Pulmonary artery endothelial cell (primary cell): ENCODE results near the gene FA2H. TPM values are rescaled to one million over a fixed set of nuclear protein-coding genes. Genes with fewer than 3 reads are reported as not detected.
"Not testable (repeated sequence)": the region's sequence is repeated elsewhere in the genome, so short reads cannot be mapped to it uniquely, and the experiment has no call there.

Source experiments
- DNase-seq: peaks from one replicate; pipeline ENCODE4 v3.0.0-alpha.2; 2011; ENCODE audit warnings: low read depth, low spot score
- total RNA-seq: library from RNA; depleted of rRNA; stranded (reverse); fragments of >200 nt; gene quantifications from 2 replicates; pipeline ENCODE4 v1.2.3, GENCODE V29; 2014

Gene FA2H, protein sequence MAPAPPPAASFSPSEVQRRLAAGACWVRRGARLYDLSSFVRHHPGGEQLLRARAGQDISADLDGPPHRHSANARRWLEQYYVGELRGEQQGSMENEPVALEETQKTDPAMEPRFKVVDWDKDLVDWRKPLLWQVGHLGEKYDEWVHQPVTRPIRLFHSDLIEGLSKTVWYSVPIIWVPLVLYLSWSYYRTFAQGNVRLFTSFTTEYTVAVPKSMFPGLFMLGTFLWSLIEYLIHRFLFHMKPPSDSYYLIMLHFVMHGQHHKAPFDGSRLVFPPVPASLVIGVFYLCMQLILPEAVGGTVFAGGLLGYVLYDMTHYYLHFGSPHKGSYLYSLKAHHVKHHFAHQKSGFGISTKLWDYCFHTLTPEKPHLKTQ
- not detected in 2 replicates for total RNA-seq

DNA sequence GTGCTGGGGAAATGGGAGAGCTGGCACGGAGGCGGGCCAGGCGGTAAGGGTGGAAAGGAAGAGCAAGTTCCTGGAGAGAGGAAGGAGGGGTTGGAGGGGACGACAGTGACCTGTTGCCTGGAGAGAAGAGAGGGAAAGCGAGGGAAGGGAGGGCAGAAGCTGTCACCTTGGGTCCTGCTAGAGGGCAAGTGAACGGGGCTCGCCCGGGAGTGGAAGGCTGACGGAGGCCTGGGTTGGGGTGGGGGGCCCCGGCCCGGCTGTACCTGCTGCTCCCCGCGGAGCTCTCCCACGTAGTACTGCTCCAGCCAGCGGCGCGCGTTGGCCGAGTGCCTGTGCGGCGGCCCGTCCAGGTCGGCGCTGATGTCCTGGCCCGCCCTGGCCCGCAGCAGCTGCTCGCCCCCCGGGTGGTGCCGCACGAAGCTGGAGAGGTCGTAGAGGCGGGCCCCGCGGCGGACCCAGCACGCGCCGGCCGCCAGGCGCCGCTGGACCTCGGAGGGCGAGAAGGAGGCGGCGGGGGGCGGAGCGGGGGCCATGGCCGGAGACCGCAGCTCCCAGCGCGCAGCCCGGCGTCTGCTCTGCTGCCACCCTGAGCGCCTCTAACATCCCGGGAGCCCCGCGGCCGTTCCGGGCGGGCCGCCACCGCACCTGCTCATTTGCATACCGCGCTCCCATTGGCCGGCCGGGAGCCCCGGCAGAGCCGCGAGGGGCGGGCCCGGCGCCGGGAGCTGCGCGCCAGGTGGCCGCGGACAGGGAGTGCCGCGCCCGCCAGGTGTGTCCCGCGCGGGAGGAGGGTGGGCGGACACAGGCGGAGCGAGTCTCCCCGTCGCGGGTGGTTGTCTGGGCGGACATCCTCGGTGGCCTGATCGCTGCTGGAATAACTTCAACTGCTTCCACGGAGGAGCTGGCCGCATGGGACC is at the start of gene FA2H:
Gene FA2H, minus strand, starts transcription at position 598 of the 917 bp plus-strand sequence. Its CDS starts 65 bp downstream, at position 533.
- DNase-seq: no peak

DNA sequence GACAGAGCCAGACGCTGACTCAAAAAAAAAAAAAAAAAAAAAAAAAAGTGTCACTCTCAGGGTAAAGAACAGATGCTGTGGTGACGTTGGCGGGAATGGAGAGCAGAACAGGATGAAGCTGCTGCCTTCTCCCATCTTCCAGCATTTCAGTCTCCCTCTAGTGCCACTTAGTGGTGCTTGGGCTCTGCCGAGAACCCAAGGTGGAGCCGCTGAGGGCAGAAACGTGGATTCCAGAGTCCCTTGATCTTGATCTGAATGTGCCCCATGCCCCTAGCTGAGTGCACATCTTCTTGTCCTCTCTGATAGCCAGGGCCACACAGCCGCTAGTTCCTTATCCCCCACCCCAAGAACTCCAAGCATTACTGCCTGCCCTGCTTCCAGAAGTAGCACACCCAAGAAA is 43.2 kb upstream of the FA2H start:
- no peak for DNase-seq

DNA sequence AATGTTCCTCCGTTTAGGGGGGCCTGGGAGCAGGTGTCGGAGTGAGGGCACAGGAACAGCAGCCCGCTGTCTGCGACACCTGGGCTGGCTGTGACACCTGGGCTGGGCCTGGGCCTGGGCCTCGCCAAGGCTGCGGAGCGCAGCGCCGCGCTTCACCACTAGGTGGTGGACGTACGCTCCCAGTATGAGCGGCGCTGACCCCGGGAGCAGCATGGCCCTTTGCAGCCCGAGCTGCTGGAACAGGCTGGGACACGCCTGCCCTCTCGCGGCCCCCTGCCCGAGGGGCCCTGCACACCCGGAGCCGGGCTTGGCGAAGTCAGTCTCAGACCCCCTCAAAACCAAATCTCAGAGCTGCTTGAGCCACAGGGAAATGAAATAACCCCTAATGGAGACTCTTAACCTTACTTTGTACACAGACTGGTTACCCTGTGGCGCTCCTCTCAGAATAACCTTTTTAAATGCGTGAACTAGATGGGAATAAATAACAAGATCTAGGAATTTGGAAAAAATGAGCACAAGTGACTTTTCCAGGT is 38.6 kb upstream of the FA2H start:
- DNase-seq: peak; percentile 19

DNA sequence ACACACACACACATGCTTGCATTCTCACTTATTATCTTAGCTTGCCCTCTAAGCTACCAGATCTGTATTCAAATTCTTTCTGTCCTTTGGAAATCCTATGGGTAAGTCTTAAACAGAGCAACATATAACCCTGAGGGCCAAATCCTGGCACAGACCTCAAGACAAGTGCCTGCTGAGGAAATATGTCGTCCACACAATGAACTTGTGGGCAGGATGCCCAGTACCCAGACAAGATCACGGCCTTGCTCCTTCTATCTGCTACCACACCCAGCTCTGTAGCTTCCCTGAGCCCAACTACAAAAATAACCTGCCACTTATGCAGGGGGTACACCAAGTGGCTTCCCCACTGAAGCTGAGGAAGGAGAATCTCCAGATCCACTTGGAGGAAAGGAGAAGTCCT is 37.3 kb upstream of the FA2H start:
- no peak for DNase-seq

DNA sequence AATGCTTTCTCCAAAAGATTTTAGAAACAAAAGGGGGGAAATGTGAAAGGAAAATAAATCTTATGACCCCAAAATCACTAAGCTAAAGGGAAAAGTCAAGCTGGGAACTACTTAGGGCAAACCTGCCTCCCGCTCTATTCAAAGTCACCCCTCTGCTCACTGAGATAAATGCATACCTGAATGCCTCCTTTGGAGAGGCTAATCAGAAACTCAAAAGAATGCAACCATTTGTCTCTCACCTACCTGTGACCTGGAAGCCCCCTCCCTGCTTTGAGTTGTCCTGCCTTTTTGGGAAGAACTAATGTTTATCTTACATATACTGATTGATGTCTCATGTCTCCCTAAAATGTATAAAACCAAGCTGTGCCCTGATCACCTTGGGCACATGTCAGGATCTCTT is 36.6 kb upstream of the FA2H start:
- DNase-seq: not testable (repeated sequence)

DNA sequence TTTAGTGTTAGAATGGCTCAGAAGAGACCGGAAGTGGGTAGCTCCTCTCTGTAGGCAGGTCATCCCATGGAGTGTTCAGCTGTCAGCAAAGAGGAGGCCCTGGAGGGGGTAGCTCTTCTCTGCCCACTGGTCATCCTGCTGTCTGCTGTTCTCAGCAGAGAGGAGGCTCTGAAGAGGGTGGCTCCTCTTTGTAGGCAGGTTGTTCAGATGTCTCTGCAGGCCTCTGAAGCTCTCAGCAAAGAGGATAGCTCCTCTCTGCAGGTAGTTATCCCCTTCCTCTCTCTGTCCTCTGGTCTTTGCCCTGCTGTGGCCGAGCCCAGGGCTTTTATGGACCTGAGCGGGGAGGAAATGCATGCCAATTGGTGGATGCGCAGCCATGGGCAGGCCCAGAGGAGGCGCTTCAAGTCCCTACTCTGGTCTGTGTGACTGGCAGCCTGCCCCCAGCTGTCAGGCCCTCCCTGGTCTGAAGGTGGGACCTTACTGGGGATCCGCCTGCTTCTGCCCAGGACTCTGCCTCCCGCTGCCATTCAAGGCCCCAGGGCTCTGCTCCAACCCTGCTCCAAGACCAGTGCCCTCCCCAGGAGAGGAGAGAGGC is 32.5 kb upstream of the FA2H start:
- DNase-seq: no peak

DNA sequence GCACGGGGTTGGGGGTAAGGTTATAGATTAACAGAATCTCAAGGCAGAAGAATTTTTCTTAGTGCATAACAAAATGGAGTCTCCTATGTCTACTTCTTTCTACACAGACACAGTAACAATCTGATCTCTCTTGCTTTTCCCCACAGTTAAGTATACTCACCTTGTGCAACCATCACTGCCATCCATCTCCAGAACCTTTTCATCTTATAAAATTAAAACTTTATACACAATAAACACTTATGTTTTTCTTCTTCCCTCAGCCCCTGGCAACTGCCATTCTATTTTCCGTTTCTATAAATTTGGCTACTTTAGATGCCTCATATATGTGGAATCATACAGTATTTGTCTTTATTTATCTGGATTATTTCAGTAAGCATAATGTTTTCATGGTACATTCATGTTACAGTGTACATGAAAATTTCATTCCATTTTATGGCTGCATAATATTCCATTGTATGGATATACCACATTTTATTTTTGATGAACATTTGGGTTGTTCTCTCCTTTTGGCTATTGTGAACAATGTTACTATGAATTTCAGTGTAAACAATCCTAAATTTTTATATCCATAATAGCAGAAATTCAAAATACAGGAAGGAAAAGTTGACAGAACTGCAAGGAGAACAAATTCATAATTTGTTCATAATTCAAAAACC is 25.7 kb upstream of the FA2H start:
- no peak for DNase-seq

DNA sequence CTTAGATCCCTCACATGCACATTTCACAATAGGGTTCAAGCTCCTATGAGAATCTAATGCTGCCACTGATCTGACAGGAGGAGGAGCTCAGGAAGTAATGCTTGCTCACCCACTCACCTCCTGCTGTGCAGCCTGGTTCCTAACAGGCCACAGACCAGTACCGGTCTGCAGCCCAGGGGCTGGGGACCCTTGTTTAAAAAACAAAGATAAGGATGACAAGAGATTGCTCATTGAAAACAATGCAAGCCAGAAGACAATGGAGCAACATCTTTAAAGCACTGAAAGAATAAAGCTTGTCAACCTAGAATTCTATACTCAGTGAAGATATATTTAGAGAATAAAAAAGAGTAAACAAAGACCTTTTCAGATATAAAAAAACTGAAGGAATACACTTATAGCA is 22.8 kb upstream of the FA2H start:
- no peak for DNase-seq

DNA sequence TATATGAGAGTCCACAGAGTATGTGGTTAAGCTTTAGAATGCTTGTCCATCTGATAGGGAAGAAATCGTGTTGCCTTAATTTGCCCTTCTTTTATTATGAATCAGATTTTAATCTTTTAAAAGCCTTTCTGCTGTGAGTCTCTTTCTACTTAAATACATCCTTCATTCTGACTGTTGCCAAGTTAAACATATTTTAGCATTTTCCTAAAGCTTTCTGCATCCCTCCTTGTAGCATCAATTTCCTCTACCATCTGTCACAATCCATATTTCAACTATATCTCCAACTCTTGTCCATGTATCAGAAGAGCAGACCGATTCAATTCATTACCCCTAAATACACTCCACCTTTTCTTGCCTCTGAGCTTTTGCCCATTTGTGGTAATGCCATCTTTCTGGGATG is 20.5 kb upstream of the FA2H start:
- DNase-seq: no peak

DNA sequence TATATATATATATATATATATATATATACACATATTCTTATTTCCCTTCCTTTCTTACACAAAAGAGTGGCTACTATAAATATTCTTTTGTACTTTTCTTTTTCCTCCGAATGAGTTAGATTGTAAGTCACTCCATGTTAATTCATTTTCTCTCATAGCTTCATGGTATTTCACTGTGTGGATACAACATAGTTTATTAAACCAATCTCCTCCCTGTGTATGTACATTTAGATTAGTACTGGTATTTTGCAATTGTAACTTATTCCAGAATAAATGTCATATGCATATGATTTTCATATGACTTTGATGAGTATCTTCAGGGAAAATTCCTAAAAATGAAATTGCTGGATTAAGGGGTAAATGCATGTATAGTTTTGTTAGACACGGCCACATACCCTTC is 20.0 kb upstream of the FA2H start:
- no peak for DNase-seq

DNA sequence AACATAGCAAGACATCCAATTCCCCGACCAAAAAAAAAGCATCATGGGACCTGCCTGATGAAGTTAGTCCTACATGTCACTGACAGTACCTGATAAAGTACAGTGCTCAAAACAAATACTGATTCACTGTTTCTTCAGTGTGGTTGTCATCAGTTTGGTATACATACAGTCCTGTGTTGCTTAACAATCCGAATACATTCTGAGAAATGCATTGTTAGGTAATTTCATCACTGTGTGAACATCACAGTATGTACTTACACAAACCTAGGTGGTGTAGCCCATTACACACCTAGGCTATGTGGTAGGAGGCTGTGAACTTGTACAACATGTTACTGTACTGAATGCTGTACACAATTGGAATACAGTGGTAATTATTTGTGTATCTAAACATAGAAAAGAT is 19.0 kb upstream of the FA2H start:
- DNase-seq: no peak

DNA sequence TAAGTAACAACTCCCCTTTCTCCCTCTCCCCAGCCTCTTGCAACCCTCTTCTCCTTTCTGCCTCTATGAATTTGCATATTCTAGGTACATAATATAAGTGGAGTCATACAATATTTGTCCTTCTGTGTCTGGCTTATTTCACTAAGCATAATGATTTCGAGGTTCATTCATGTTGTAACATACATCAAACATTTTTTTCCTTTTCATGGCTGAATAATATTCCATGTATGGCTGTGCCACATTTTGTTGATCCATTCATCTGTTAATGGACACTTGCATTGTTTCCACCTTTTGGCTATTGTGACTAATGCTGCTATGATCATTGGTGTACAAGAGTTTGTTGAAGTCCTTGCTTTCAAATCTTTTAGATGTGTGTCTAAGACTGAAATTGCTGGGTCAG is 17.6 kb upstream of the FA2H start:
- DNase-seq: no peak

DNA sequence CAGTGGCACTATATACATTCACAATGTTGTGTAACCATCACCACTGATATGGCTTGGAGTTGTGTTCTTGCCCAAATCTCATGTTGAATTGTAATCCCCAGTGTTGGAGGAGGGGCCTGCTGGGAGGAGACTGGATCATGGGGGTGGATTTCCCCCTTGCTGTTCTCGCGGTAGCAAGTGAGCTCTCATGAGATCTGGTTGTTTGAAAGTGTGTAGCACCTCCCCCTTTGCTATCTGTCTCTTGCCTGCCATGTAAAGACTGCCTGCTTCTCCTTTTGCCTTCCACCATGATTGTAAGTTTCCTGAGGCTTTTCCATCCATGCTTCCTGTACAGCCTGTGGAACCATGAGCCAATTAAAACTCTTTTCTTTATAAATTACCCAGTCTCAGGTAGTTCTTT is 17.1 kb upstream of the FA2H start:
- not testable (repeated sequence) for DNase-seq

DNA sequence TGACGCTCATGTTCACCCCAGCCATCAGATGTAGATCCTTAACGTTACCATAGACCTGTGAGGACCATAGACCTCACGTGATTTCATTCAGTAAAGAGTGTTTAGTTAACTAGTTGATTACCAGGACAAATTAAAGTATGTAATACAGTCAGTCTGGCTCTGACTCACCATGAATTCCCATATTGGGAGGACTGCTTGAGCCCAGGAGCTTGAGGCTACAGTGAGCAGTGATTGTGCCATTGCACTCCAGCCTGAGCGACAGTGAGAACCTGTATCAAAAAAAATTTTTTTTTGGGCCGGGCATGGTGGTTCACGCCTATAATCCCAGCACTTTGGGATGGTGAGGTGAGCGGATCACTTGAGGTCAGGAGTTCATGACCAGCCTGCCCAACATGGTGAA is 13.5 kb upstream of the FA2H start:
- no peak for DNase-seq

DNA sequence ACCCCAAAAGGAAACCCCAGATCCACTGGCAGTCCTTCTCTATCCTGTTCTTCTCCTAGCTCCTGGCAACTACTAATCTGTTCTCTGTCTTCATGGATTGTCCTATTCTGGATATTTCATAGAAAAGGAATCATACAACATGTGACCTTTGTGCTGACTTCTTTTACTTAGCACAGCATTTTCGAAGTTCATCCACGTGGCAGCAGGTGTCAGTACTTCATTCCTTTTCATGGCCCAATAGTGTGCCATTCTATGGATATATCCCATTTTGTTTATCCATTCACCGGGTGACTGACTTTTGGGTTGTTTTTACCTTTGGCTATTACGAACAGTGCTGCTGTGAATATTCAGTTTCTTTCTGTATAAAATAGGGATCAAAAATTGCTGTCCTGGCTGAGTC is 10.4 kb upstream of the FA2H start:
- no peak for DNase-seq

DNA sequence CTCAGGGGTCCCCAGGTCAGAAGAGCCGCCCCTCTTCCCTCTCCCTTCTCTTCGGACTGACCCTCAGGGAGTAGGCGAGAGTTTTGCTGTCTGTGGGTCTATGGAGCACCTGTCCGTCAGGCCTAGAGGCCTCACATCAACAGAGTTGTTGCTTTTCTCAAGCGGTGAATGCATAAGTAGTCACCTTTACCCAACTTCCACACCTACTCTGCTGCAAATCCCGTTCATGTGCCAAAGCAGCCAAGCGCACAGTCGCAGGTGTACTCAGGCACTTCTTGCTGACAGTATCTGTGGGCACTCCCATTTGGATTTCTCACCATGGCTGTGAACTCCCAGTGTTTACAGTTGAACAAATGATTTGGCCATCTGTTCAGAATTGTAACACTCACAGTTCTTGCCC is 4.0 kb upstream of the FA2H start:
- no peak for DNase-seq

DNA sequence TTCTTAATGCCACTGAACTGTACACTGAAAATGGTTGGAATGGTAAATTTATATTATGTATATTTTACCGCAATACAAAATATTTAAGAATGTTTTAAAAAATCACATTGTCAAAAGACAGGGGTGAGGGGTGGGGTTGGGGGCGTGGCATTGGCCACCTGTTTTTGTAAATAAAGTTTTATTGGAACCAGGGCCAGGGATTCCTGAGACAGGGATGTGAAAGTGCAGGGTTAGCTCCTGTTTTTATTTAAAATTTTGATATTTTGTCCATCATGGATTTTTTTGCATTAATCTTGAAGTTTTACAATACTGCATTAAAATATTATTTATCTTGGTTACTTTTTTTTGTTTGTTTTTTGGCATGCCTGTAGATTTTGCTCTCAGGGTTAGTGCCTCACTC is 2.3 kb upstream of the FA2H start:
- no peak for DNase-seq

DNA sequence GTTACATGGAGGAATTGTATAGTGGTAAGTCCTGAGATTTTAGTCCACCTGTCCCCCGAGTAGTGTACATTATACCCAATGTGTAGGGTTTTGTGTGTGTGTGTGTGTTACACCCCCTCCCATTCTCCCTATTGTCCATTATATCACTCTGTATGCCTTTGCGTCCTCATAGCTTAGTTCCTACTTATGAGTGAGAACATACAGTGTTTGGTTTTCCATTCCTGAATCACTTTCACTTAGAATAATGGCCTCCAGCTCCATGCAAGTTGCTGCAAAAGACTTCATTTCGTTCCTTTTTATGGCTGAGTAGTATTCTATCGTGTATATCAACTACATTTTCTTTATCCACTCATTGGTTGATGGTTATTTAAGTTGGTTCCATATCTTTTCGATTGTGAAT is 635 bp upstream of the FA2H start:
- no peak for DNase-seq

DNA sequence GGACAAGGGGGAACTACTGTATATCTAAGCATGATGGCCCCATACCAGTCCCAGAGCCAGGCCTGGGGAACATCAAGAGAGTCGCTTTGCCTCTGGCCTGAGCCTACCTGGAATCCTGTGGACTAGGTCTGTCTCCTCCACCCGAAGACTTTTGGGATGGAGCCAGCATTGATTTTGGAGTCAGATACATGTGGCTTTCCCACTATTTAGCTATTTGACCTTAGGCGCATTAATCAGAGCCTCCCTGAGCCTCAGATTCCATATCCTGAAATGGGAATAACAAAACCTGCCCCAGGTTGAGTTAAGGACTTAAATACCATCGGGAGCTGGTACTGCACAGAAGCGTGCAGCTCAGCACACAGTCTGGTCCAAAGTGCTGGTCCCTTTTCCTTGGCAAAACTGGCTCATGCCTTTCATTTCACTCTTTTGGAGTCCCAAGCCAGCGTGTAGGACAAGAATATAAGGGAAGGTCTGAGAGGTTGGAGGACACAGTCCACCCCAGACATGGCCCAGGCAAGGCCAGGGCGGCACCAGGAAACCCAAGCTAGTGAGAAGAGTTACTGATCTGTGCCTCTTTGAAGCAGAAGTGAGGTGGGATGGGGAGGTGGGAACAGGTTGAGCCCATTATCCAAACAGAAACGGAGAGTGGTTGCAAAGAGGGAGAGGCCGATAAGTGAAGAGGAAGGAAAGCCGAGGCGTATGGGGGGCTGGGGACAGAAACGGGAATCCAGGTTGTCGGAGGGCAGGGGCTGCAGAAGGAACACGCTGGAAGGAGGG is 986 bp downstream of the FA2H start:
- DNase-seq: no peak

DNA sequence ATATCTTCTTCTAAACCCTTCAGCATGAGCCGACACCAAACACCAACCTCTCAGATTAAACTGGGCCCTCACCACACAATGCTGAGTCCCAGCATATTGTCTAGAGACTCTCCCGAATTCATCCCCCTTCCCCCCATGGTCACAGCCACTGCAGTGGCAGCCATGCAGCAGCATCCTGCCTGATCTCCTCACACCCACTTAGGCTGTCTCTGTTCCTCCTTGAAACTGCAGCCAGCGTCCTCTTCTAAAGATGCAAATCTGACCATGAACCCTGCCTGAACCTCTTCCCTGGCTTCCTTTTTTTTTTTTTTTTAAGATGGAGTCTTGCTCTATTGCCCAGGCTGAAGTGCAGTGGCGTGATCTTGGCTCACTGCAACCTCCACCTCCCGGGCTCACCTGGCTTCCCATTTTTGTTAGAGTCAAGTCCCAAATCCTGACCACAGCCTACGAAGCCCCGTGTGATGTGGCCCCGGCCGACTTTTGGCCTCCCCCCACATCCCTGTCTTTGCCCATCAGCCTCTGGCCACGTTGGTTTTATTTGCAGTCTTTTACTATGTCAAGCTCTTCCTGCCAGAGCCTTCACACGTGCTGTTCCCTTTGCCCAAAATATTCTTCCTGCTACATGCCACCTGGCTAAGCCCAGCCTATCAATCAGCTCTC is 2.8 kb downstream of the FA2H start:
- no peak for DNase-seq
